ENCODE results near the gene RFX3. TPM values are rescaled to one million over a fixed set of nuclear protein-coding genes. Genes with fewer than 3 reads are reported as not detected.

Gene RFX3
- total RNA-seq, 1 donor from 2014 or later = 18.5 TPM

GRCh38 chr9:3455094-3455493, 70.7 kb downstream of the RFX3 start:
- no peak overlapping the region for H3K27ac Mint-ChIP-seq (ENCODE audit: unreplicated experiment)
- no peaks in the 10 kb centered on the region for H3K27me3 Mint-ChIP-seq (ENCODE audit: unreplicated experiment)
- no peak overlapping the region for H3K4me3 Mint-ChIP-seq (ENCODE audit: unreplicated experiment)
- H3K4me1 Mint-ChIP-seq (ENCODE audit: unreplicated experiment) = no peaks in the 10 kb centered on the region
- H3K36me3 Mint-ChIP-seq (ENCODE audit: low read depth, unreplicated experiment) = no peaks in the 10 kb centered on the region
- no peak for DNase-seq (ENCODE audit: low spot score)
- no peak for TF ChIP-seq CTCF (IDR thresholded peaks at IDR 0.05; ENCODE audit: unreplicated experiment)
- H3K9me3 Mint-ChIP-seq (ENCODE audit: unreplicated experiment) = no peaks in the 10 kb centered on the region

- no peaks in the 10 kb centered on the region for H3K27me3 Mint-ChIP-seq (ENCODE audit: unreplicated experiment)
- no peak for TF ChIP-seq CTCF (IDR thresholded peaks at IDR 0.05; ENCODE audit: unreplicated experiment)
These were observed 73.8 kb downstream of the RFX3 start for GRCh38 chr9:3451956-3452355.

GRCh38 chr9:3447788-3448187, 78.0 kb downstream of the RFX3 start:
- no peak overlapping the region for H3K27ac Mint-ChIP-seq (ENCODE audit: unreplicated experiment)

More at GRCh38 chr9:3451956-3452355, 73.8 kb downstream of the RFX3 start:
- no peak for DNase-seq (ENCODE audit: low spot score)
- Mint-ChIP-seq H3K36me3 (ENCODE audit: low read depth, unreplicated experiment) (no peaks in the 10 kb centered on the region), H3K4me3 (ENCODE audit: unreplicated experiment) (no peak overlapping the region), H3K4me1 (ENCODE audit: unreplicated experiment) (no peaks in the 10 kb centered on the region), H3K27ac (ENCODE audit: unreplicated experiment) (no peak overlapping the region), H3K9me3 (ENCODE audit: unreplicated experiment) (no peaks in the 10 kb centered on the region)

GRCh38 chr9:3447143-3447542, 78.7 kb downstream of the RFX3 start:
- Mint-ChIP-seq H3K27ac (ENCODE audit: unreplicated experiment) (no peak overlapping the region), H3K36me3 (ENCODE audit: low read depth, unreplicated experiment) (peaks cover 4% of the 10 kb centered on the region), H3K4me1 (ENCODE audit: unreplicated experiment) (no peaks in the 10 kb centered on the region), H3K27me3 (ENCODE audit: unreplicated experiment) (no peaks in the 10 kb centered on the region), H3K4me3 (ENCODE audit: unreplicated experiment) (no peak overlapping the region), H3K9me3 (ENCODE audit: unreplicated experiment) (no peaks in the 10 kb centered on the region)
- no peak for DNase-seq (ENCODE audit: low spot score)
- no peak for TF ChIP-seq CTCF (IDR thresholded peaks at IDR 0.05; ENCODE audit: unreplicated experiment)

More at GRCh38 chr9:3447788-3448187, 78.0 kb downstream of the RFX3 start:
- Mint-ChIP-seq H3K9me3 (ENCODE audit: unreplicated experiment) (no peaks in the 10 kb centered on the region), H3K27me3 (ENCODE audit: unreplicated experiment) (no peaks in the 10 kb centered on the region), H3K4me1 (ENCODE audit: unreplicated experiment) (no peaks in the 10 kb centered on the region), H3K36me3 (ENCODE audit: low read depth, unreplicated experiment) (peaks cover 4% of the 10 kb centered on the region), H3K4me3 (ENCODE audit: unreplicated experiment) (no peak overlapping the region)
- no peak for TF ChIP-seq CTCF (IDR thresholded peaks at IDR 0.05; ENCODE audit: unreplicated experiment)
- no peak for DNase-seq (ENCODE audit: low spot score)

GRCh38 chr9:3446313-3446712, 79.5 kb downstream of the RFX3 start:
- Mint-ChIP-seq H3K27me3 (ENCODE audit: unreplicated experiment) (no peaks in the 10 kb centered on the region), H3K27ac (ENCODE audit: unreplicated experiment) (no peak overlapping the region), H3K4me3 (ENCODE audit: unreplicated experiment) (no peak overlapping the region), H3K9me3 (ENCODE audit: unreplicated experiment) (no peaks in the 10 kb centered on the region), H3K36me3 (ENCODE audit: low read depth, unreplicated experiment) (peaks cover 4% of the 10 kb centered on the region), H3K4me1 (ENCODE audit: unreplicated experiment) (no peaks in the 10 kb centered on the region)
- DNase-seq (ENCODE audit: low spot score) = no peak
- no peak for TF ChIP-seq CTCF (IDR thresholded peaks at IDR 0.05; ENCODE audit: unreplicated experiment)
